K562 (cell line): Measurements from ENCODE around the gene SLC34A3. TPM values are rescaled to one million over a fixed set of nuclear protein-coding genes. Genes with fewer than 3 reads are reported as not detected.
A peak's percentile ranks its signal among the peaks of the same experiment; 100 is the strongest.

Experiments
- BCOR ChIP-seq: fragments of 450-650 bp; IDR thresholded peaks from 2 replicates; pipeline ENCODE4 v1.6.1; 2016
- CHD4 ChIP-seq: fragments of 200-600 bp; sonication (generic); IDR thresholded peaks from 3 replicates; pipeline ENCODE4 v1.6.1; 2012; ENCODE audit warnings: low read depth, mild to moderate bottlenecking, mixed read lengths, low read length, inconsistent platforms; ENCODE audit not compliant: insufficient read depth, insufficient replicate concordance, poor library complexity, severe bottlenecking
- HSF4 ChIP-seq: fragments of 250-450 bp; sonication (Bioruptor Pico); IDR thresholded peaks from 2 replicates; pipeline ENCODE4 v2.1.2; 2022; ENCODE audit warnings: mild to moderate bottlenecking, moderate library complexity, borderline replicate concordance
- ID3 ChIP-seq, 2 experiments: fragments of 250-450 bp in 1 of 2; fragments of 450-650 bp in 1 of 2; sonication (Bioruptor Pico) in 1 of 2; IDR thresholded peaks; 2 replicates each; pipeline versions ENCODE4 v1.6.1 to v1.8.0; 2016 to 2021; ENCODE audit warnings: mild to moderate bottlenecking in 2 of 2, moderate library complexity in 2 of 2, missing compliant biosample characterization in 1 of 2, missing genetic modification characterization in 1 of 2
- MAX ChIP-seq: sonication (generic); formaldehyde crosslinking; IDR thresholded peaks from 2 replicates; pipeline ENCODE4 v1.9.0; 2022; ENCODE audit warnings: mild to moderate bottlenecking, missing genetic modification reagents
- MTA2 ChIP-seq: fragments of 450-650 bp; IDR thresholded peaks from 2 replicates; pipeline ENCODE4 v1.6.1; 2016; ENCODE audit warnings: low read depth
- NFATC3 ChIP-seq: fragments of 450-650 bp; IDR thresholded peaks from 2 replicates; pipeline ENCODE4 v1.6.1; 2017; ENCODE audit warnings: mild to moderate bottlenecking
- NKRF ChIP-seq: fragments of 450-650 bp; IDR thresholded peaks from 2 replicates; pipeline ENCODE4 v1.6.1; 2016; ENCODE audit warnings: borderline replicate concordance
- NR2C1 ChIP-seq, 2 experiments: fragments of 450-650 bp; IDR thresholded peaks; 2 replicates each; pipeline ENCODE4 v1.6.1; 2017; ENCODE audit warnings: mild to moderate bottlenecking in 2 of 2, antibody characterized with exemption in 1 of 2, inconsistent platforms in 1 of 2, missing compliant biosample characterization in 1 of 2, missing genetic modification characterization in 1 of 2
- POLR3A ChIP-seq: IDR thresholded peaks from 2 replicates; pipeline ENCODE4 v1.6.1; 2011; ENCODE audit warnings: borderline replicate concordance, mild to moderate bottlenecking, moderate library complexity; ENCODE audit not compliant: insufficient read length, insufficient read depth; ENCODE audit errors: extremely low read depth
- SETDB1 ChIP-seq: IDR thresholded peaks from one replicate; pipeline ENCODE4 v1.6.1; 2012; ENCODE audit warnings: low read length, control low read depth, inconsistent platforms
- TEAD1 ChIP-seq, 2 experiments: fragments of 450-650 bp in 1 of 2; sonication (generic) in 1 of 2; formaldehyde crosslinking; IDR thresholded peaks; 2 replicates each; pipeline versions ENCODE4 v1.4.0 to v1.8.0; 2020 to 2022; ENCODE audit warnings: mild to moderate bottlenecking in 2 of 2, missing genetic modification reagents in 1 of 2
- THRAP3 ChIP-seq: fragments of 450-650 bp; IDR thresholded peaks from 2 replicates; pipeline ENCODE4 v1.6.1; 2016; ENCODE audit warnings: mild to moderate bottlenecking, inconsistent platforms, borderline replicate concordance
- ZBTB49 ChIP-seq: sonication (generic); formaldehyde crosslinking; IDR thresholded peaks from 2 replicates; pipeline ENCODE4 v1.8.0; 2022; ENCODE audit warnings: missing genetic modification reagents, mild to moderate bottlenecking, borderline replicate concordance
- ZFX ChIP-seq: sonication (generic); formaldehyde crosslinking; IDR thresholded peaks from 2 replicates; pipeline ENCODE4 v1.8.0; 2022; ENCODE audit warnings: mild to moderate bottlenecking, missing genetic modification reagents, moderate library complexity
- ZKSCAN8 ChIP-seq: fragments of 200-800 bp; sonication (Bioruptor generic); IDR thresholded peaks from 2 replicates; pipeline ENCODE4 v1.6.1; 2016; ENCODE audit warnings: missing genetic modification characterization, missing compliant biosample characterization
- ZNF316 ChIP-seq: fragments of 450-650 bp; IDR thresholded peaks from 2 replicates; pipeline ENCODE4 v1.6.1; 2016
- ZNF347 ChIP-seq: fragments of 450-650 bp; formaldehyde crosslinking; IDR thresholded peaks from 2 replicates; pipeline ENCODE4 v1.4.0; 2020; ENCODE audit warnings: low read depth, mild to moderate bottlenecking, moderate library complexity
- ZNF655 ChIP-seq: fragments of 250-450 bp; sonication (Bioruptor Pico); IDR thresholded peaks from 2 replicates; pipeline ENCODE4 v1.5.0; 2021
- ZNF75A ChIP-seq: fragments of 450-650 bp; formaldehyde crosslinking; IDR thresholded peaks from 2 replicates; pipeline ENCODE4 v1.4.0; 2020; ENCODE audit warnings: mild to moderate bottlenecking
- ZNF77 ChIP-seq: fragments of 250-450 bp; sonication (Bioruptor Pico); IDR thresholded peaks from 2 replicates; pipeline ENCODE4 v1.5.0; 2020
- polyA plus RNA-seq, 8 experiments: library from polyadenylated mRNA; depleted of rRNA in 4 of 8; stranded (reverse) in 5 of 8; unstranded in 3 of 8; fragments of >200 nt; fragmentation: Nextera tagmentation in 2 of 8; fragmentation: Illumina TruSeq in 1 of 8; extraction: Ambion mirVana in 2 of 8; extraction: Trizol in 1 of 8; gene quantifications; 2 replicates each; pipeline versions ENCODE4 v1.2.1 to v1.2.3, GENCODE V29; 2011 to 2014; ENCODE audit warnings: inconsistent platforms in 1 of 8, missing spikeins in 1 of 8
- total RNA-seq, 7 experiments: library from RNA; depleted of rRNA in 6 of 7; stranded (reverse); fragments of >200 nt in 6 of 7; fragmentation: Illumina TruSeq in 2 of 7; extraction: Trizol in 2 of 7; gene quantifications; 2 replicates each; pipeline versions ENCODE4 v1.2.1 to v1.2.3, GENCODE V29; 2011 to 2021; ENCODE audit warnings: low replicate concordance in 1 of 7

Gene SLC34A3
- total and polyA plus RNA-seq, 9 of the 15 experiments (the other 6 are each of a cell fraction or from before 2014, with no cell fraction given) = not detected

- TF ChIP-seq NKRF = peak; percentile 89
- no peak for TF ChIP-seq THRAP3
- no peak; the same call in 1 of the 2 replicates for TF ChIP-seq MAX (CRISPR knock-in tag)
- TF ChIP-seq SETDB1 = no peak
- TF ChIP-seq ZNF75A (CRISPR knock-in tag) = no peak
- no peak for TF ChIP-seq ZNF316
- TF ChIP-seq ZNF655 (CRISPR knock-in tag) = no peak
- no peak for TF ChIP-seq NR2C1 (IDR thresholded peaks at IDR 0.05)
- TF ChIP-seq NR2C1 (tag; IDR thresholded peaks at IDR 0.05) = peak; percentile 50
- TF ChIP-seq MTA2 = no peak
- TF ChIP-seq TEAD1 (CRISPR knock-in tag; IDR thresholded peaks at IDR 0.05) = no peak
- no peak for TF ChIP-seq BCOR
- TF ChIP-seq ID3 (CRISPR knock-in tag; IDR thresholded peaks at IDR 0.05) = no peak
- TF ChIP-seq ID3 (tag; IDR thresholded peaks at IDR 0.05) = 0 out of 2 replicates have a peak, but pooled peaks have one; percentile 19
- no peak for TF ChIP-seq CHD4
- TF ChIP-seq ZBTB49 (CRISPR knock-in tag) = peak; percentile 34; the same call in 1 of the 2 replicates
- TF ChIP-seq POLR3A = no peak
- no peak for TF ChIP-seq NFATC3
- no peak for TF ChIP-seq ZNF77 (CRISPR knock-in tag)
- TF ChIP-seq ZFX = peak; percentile 88
- no peak for TF ChIP-seq ZKSCAN8 (CRISPR knock-in tag)
- no peak for TF ChIP-seq ZNF347 (CRISPR knock-in tag)
- no peak for TF ChIP-seq HSF4 (CRISPR knock-in tag)
These were observed 25.3 kb upstream of the SLC34A3 start, which contains the start of the genes NDOR1 and TMEM203 (continued) for GRCh38 chr9:137205126-137206069.
